T-helper 1 cell treated with Interleukin-12 subunit alpha and Interleukin-12 subunit beta and Interleukin-4 antibody, amounts not matched to agents 30 ng/mL and 1 ng/mL, for 36 hours (primary cell): Measurements from ENCODE around the gene DYTN. TPM values are rescaled to one million over a fixed set of nuclear protein-coding genes. Genes with fewer than 3 reads are reported as not detected.

Source experiments
- intact Hi-C: fragments of 100-400 bp; cut with micrococcal nuclease; formaldehyde crosslinking; loops from one replicate; pipeline ENCODE4 v1.15.1; 2024
- total RNA-seq: library from RNA; stranded (reverse); gene quantifications from 2 replicates; pipeline ENCODE4 v1.2.3, GENCODE V29; 2022

The DYTN gene
- total RNA-seq, 1 donor from 2014 or later, result not detected

GRCh38 chr2:206615417-206616089, 102.6 kb downstream of the DYTN start:
- intact Hi-C loops, result no loop called here

DNA sequence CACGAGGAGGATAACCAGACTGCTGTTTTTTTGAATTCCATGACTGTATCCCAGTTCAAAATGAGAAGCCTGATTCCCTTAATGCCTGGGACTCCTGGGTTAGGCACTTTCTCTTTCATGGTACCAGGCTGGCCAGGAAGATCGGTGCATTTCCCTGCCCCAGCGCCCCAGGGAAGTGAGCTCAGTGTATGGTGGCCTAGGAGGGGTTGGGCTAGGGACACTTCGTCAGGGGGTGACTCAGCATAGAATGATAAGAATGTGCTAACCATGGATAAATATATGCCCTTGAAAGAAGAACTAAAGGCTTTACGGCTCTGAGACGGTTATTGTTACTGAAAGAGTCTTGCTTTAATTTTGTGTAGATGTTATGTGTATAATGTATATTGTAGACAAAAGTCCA, 103.4 kb downstream of the DYTN start:
- intact Hi-C loops, result no loop called here

- intact Hi-C loops, result no loop called here
Observed at GRCh38 chr2:206611736-206612135, 106.5 kb downstream of the DYTN start.

DNA sequence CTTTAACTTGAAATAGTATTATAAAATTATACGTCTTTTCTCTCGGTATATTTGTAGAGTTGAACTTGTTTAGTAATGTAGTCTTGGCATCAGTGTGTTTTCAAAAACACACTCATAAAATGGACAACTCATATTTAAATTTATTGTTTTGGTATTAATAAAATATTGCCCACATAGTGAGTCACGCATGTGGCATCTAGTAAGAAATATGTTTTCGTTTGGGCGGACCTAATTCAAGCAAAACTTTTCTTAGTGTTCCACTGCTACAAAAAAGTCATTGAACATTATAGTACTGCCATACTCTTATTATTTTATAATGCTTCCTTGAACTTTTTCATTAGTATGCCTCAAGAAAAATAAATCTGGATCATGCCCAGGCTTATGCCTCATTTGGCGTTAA, 107.0 kb downstream of the DYTN start:
- intact Hi-C loops, result no loop called here

DNA sequence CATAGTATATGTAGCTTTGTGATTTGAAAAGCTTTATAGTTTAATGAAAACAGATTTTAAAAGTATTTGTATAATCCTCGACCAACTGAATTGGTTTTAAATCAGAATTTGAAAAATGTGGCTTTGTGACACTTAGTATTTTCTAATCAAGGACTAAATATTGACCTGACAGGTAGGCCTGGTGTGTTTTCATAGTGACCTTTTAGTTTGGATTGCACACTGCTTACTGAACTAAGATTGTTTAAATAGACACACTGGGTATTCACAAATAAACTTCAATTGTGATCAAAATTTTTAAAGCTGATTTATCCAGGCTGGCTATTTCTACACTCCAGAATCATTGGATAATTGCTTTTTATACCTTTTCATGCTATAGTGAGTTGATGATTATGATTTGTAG, 107.7 kb downstream of the DYTN start:
- intact Hi-C loops, result no loop called here

DNA sequence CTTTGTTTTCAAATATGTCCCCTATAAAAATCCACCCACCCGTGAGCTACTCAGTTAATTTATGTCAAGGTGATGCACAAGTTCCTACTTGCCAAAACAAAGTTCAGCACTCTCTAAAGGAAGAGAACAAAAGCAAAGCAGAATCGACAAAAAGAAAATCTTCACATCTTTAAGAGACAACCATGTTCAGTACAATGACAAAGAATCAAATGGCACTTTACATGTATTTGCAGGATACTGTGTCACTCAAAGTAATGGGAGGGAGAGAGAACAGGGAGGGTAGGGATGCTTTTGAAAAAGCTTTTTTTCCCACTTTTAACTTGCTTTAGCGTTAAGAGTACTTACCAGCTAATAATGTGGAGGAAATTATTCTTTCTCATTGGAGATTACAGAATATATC, 115.0 kb downstream of the DYTN start:
- intact Hi-C loops, result no loop called here

Other genes starting within 250 kb of the DYTN start
- gene FAM237A, start 75.9 kb downstream of the DYTN start, total RNA-seq, result not detected in 2 replicates
- gene MDH1B, start 46.9 kb upstream of the DYTN start, total RNA-seq, result 0.15 TPM in 1 of 2 replicates, not detected in the other
- gene FASTKD2, start 47.2 kb upstream of the DYTN start, total RNA-seq, result 24.0 and 25.0 TPM in 2 replicates
- gene CPO, start 221.1 kb upstream of the DYTN start, total RNA-seq, result not detected in 2 replicates